HL-60 (cell line): ENCODE results near the gene ASF1B.

Source experiments
- GABPA ChIP-seq: IDR thresholded peaks from 2 replicates; pipeline ENCODE4 v1.6.1; 2012; ENCODE audit warnings: low read depth
- POLR2AphosphoS5 ChIP-seq: IDR thresholded peaks from 2 replicates; pipeline ENCODE4 v1.6.1; 2012; ENCODE audit warnings: low read depth
- SPI1 ChIP-seq: IDR thresholded peaks from 2 replicates; pipeline ENCODE4 v1.6.1; 2012; ENCODE audit warnings: low read depth, mild to moderate bottlenecking, borderline replicate concordance
- TF ChIP-seq, protein P1 (sequence below): IDR thresholded peaks from one replicate; pipeline ENCODE4 v1.5.1; 2011; ENCODE audit warnings: low read length, control low read depth, inconsistent platforms; ENCODE audit not compliant: insufficient read depth
- TF ChIP-seq, protein P2 (sequence below): IDR thresholded peaks from 2 replicates; pipeline ENCODE4 v1.6.1; 2012; ENCODE audit warnings: low read depth; ENCODE audit not compliant: insufficient replicate concordance

GRCh38 chr19:14159059-14159458 is 22.7 kb upstream of the ASF1B start:
- TF ChIP-seq, protein P1, sequence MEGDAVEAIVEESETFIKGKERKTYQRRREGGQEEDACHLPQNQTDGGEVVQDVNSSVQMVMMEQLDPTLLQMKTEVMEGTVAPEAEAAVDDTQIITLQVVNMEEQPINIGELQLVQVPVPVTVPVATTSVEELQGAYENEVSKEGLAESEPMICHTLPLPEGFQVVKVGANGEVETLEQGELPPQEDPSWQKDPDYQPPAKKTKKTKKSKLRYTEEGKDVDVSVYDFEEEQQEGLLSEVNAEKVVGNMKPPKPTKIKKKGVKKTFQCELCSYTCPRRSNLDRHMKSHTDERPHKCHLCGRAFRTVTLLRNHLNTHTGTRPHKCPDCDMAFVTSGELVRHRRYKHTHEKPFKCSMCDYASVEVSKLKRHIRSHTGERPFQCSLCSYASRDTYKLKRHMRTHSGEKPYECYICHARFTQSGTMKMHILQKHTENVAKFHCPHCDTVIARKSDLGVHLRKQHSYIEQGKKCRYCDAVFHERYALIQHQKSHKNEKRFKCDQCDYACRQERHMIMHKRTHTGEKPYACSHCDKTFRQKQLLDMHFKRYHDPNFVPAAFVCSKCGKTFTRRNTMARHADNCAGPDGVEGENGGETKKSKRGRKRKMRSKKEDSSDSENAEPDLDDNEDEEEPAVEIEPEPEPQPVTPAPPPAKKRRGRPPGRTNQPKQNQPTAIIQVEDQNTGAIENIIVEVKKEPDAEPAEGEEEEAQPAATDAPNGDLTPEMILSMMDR = no peak
- no peak for TF ChIP-seq POLR2AphosphoS5
- TF ChIP-seq, protein P2, sequence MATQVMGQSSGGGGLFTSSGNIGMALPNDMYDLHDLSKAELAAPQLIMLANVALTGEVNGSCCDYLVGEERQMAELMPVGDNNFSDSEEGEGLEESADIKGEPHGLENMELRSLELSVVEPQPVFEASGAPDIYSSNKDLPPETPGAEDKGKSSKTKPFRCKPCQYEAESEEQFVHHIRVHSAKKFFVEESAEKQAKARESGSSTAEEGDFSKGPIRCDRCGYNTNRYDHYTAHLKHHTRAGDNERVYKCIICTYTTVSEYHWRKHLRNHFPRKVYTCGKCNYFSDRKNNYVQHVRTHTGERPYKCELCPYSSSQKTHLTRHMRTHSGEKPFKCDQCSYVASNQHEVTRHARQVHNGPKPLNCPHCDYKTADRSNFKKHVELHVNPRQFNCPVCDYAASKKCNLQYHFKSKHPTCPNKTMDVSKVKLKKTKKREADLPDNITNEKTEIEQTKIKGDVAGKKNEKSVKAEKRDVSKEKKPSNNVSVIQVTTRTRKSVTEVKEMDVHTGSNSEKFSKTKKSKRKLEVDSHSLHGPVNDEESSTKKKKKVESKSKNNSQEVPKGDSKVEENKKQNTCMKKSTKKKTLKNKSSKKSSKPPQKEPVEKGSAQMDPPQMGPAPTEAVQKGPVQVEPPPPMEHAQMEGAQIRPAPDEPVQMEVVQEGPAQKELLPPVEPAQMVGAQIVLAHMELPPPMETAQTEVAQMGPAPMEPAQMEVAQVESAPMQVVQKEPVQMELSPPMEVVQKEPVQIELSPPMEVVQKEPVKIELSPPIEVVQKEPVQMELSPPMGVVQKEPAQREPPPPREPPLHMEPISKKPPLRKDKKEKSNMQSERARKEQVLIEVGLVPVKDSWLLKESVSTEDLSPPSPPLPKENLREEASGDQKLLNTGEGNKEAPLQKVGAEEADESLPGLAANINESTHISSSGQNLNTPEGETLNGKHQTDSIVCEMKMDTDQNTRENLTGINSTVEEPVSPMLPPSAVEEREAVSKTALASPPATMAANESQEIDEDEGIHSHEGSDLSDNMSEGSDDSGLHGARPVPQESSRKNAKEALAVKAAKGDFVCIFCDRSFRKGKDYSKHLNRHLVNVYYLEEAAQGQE = no peak
- TF ChIP-seq GABPA = no peak
- no peak for TF ChIP-seq SPI1
